Effector CD8-positive, alpha-beta T cell (primary cell): ENCODE measurements around the gene ATG2A.
A peak's percentile ranks its signal among the peaks of the same experiment; 100 is the strongest.

Experiments used
- DNase-seq: peaks from one replicate; lab custom pipeline; 2025; lab: John Stamatoyannopoulos, UW

Gene ATG2A

DNA sequence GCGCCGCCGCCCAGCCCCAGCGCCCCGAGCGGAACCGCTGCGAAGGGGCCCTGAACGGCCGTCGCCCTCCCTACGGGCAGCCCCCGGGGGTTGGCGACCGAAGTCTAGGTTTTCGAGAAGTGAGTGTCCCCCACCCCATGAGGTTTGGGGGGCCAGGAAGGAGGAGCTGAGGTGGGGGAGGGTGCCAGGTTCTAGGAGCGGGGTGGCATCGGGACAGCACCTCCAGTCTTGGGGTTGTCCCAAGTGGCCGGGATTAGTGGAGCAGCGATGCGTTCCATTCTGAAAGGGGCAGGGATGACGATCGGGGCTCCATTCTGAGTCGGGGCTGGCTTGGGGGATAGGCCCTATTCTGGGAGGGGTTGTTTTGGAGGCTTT is 7.9 kb upstream of the ATG2A start:
- no peak for DNase-seq

DNA sequence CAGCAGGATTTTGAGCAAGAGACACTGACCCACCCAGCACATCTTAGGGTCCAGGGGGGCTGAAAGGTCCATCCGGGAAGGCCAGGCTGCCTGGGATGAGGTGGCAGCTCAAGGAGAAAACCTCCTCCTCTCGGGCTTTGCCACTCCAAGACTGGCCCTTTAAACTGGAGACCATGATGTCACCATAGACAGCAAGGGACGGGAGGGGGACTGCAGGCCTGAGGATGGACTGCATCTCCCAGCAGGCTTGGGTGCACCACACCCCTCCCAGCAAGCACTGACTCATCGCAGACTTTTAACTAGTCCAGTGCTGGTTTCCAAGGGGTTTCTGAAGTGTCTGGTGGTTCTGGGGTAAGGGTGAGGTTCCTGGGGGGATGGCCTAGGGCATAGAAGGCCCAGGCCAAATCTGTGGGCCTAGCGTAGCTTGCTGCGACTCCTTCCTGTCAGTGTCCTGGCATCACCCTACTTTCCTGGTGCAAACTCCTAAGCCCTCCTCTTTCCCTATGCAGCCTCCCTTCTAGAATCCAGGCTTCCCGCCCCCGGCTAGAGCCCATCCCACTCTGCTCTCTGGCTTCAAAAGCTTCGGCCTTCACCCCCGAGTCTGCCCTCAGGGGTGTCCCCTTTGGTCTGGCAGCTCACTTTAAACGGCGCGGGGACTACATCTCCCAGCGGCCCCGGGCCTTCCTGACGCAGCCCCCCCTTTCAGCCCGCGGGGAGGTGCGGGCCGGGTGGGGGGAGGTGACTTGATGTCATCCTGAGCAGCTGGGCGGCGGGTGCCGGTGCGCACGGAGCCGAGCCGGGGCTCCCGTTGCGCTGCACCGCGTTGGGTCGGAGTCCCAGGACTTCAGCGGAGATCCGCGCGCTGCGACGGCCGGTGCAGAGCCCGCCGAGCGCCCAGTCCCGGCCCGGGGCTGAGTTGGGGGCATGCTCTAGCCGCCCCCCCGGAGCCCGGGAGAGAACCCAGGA is 7.2 kb upstream of the ATG2A start, which contains the start of gene PPP2R5B:
PPP2R5B (plus strand) TSS at position 746 of the 966 bp plus-strand sequence. CDS start 1,046 bp downstream, outside the sequence.
- DNase-seq, result peak; percentile 85

DNA sequence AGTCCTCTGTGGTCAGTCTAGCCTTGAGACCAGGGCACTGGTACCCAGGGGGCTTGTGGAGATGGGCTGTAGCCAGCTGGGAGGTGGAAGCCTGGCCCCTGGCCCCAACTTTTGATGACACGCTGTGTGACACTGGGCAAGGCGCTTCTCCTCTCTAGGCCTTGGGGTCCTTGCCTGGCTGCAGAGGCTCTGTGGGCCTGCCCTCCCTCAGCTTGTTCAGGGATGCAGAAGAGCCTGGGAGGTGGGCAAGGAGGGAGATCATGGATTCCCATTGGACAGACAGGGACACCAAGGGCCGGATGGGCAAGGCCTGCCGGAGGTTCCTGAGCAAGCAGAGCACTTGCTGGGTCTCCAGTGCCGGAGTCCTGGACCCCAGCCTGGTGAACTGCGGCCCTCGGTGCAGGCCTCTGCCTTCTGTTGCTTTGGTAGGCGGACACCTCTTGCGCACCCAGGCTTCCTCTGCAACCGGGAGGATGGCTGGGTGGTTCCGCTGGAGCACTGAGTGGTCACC is 6.2 kb upstream of the ATG2A start:
- no peak for DNase-seq

DNA sequence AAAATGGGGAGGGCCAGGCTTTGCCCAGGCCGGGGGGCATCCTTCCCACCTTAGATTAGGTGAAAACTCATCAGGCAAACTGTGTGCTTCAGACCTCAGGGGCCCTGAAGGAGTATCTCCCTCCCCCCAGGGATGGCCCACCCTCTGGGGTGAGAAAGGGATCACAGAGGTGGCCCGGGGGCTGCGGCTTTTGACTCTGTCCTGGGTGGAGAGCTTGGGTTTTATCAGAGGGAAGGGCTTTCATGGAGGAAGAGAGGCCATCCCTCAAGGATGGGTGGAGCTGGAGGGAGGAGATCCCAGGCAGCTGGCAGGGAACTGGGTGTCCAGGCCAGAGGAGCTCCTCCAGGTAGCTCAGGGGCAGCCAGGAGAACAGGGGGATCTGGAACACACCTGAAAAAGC is 4.4 kb upstream of the ATG2A start:
- DNase-seq, result no peak

DNA sequence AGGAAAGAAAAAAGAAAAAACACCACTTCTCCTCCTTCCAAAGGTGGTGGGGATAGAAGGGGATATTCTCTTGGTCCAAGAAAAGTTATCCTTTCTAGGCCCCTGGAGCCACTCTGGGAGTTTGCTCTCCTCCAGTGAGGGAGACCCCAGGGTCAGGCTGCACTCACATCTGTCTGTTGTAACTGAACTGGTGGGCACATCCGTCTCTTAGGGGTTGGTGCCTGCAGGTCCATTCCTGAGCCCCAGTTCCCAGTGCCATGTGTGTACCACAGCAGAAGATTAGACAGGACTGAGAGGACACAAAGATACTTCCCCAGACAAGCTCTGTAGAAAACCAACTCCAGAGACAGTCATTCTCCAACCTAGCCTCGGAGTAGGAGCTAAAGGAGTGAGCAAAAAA is 3.1 kb upstream of the ATG2A start:
- DNase-seq, result no peak

DNA sequence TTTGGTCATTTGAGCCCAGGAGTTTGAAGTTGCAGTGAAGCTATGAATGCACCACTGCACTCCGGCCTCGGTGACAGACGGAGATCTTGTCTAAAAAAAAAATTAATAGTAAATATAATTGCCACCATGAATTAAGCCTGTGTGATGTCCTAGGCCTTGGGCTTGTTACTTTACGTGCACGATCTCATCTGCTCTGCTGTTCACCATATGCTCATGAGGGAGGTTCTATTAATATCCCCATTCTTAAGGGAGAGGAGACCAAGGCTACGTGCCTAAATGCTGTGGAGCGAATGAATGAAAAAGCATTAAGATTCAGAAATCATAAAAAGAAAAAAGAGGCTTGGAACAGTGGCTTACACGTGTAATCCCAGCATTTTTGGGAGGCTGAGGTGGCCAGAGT is 2.6 kb upstream of the ATG2A start:
- DNase-seq, result no peak

DNA sequence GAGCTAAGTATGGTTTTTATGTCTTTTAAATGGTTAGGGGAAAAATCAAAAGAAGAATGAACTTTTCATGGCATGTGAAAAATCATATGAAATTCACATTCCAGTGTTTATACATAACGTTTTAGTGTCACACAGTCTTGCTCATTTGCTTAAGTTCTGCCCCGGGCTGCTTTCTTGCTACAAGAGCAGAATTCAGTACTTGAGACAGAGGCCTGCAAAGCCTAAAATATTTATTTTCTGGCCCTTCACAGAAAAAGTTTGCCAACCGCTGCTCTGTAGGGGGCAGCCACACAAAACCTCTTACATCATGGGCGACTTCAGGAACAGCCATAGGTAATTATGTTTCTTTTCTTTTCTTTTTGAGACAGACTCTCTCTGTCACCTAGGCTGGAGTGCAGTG is 1.0 kb upstream of the ATG2A start:
- DNase-seq, result no peak

DNA sequence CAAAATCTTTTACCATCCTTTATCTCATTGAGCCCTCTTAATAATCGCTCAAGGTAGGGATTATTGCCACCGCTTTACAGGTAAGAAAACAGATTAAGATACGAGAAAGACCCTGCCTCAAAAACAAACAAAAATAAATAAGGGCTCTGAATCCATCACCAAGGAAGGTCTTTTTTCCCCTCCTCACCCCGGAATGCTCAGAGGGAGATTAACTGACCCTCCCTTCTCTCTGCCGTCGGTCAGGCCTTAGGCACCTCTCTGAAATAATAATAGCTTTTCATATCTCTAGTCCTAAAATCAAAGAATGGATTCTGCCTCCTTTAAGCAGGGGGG is 620 bp upstream of the ATG2A start:
- DNase-seq, result no peak

DNA sequence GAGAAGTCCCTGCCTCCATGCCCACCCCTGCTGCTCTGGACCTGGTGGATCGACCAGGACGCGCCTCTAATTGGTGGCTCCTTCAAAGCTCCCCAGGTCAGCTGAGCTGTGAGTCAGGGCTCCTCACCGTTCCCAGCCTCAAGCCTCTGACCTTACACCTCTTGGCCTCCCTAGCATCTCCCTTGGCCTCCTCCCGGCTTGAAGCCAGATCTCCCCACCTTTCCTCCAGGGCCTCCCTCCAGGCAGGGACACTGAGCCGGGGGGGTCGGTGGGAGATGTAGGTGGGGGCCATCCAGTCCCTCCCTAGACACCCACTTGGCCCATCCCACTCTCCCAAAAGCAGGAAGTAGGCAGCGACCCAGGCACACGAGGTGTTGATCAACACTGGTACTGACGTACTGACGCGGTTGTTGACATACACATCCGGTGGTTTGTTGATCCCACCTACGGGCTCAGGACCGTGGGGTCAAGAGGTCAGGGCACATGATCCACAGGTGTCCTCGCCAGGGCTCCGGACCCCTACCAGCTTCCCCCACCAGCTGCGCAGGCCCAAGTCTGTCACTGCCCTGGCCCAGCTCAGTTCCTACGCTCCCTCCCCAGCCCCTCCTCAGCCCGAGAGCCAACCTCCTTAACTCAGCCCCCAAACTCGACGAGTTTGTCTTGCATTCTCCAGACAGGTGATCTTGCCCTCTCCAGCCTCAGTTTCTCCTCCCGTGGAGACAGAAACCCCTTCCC is 802 bp downstream of the ATG2A start:
- peak; percentile 17 for DNase-seq

DNA sequence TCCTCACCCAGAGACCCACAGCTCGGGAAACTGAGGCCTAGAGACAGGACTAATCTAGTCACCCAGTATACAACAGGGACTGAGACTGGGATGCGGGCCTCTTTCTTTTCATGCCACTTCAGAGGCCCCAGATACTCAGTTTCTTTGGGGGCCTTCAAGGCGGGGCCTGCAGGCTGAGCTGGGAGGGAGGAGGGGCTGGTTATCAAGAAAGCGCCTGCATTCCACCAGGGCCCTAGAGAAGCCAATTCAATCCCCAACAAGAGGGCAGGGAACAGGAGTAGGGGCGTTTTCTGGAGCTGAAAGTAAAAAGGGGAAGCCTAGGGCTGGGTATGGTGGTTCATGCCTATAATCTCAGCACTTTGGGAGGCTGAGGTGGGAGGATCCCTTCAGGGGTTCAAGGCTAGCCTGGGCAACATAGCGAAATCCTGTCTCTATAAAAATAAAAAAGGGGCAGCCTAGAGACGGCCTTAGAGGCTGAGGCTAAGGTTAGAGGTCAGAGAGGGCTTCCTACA is 1.6 kb downstream of the ATG2A start:
- no peak for DNase-seq

DNA sequence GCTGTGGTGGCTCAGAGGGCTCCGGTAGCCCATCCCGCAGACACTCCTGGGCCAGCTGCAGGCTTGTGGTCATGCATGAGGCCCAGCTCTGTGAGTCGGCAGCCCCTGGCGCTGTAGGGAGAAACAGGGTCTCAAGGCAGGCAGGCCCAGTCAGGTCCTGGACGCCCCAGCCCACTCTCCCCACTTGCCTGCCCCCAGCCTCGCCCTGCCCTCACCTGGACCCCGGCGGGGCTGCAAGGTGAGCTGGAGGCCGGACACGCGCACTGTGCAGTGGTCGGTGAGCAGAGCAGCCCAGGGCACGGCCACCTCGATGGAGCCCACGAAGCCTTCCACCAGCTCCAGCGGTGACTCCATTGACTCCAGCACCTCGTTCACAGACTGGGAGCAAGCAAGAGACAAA is 2.9 kb downstream of the ATG2A start:
- no peak for DNase-seq

DNA sequence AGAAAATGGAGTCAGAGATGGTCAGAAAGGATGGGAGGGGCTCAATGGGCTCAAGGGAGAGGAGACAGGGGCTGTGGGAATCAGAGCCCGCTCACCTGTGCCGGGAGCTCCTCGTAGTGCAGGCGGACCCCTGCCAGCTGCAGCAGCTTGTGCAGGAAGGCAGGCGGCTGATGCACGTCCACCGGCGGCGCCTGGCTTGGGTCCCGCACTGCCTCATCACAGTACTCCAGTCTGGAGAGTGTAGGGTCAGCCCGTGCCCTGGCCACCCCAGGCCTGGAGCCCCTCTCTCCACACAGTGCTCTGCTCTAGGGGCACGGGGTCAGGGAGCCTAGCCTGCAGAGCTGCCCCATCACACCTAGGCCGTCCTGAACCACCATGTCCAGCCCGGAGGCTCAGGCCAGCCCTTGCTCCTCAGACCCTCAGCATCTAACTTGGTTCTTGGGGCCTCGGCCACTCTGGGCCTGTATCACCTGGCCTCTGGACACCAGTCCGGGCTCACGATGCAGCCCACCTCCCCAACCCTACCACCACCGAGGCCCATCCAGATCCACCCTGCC is 3.8 kb downstream of the ATG2A start:
- DNase-seq, result no peak

DNA sequence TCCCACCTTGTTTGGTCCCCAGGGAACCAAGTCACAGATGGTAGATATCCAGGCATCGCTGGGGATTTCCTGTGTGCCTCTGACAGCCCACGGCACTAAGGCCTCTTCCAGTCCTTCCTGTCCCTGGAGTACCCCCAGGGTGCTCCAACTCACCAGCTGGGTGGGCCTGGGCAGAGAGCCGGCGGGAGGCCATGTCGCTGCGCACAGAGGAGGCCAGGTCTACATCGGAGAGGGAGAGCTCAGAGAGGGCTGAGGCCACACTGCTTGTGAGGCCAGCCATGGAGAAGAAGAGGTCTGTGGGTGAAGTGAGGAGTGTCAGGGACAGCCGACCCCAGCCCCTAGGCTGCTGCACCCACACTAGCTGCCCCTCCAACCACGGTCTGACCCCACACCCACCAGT is 5.3 kb downstream of the ATG2A start:
- no peak for DNase-seq

DNA sequence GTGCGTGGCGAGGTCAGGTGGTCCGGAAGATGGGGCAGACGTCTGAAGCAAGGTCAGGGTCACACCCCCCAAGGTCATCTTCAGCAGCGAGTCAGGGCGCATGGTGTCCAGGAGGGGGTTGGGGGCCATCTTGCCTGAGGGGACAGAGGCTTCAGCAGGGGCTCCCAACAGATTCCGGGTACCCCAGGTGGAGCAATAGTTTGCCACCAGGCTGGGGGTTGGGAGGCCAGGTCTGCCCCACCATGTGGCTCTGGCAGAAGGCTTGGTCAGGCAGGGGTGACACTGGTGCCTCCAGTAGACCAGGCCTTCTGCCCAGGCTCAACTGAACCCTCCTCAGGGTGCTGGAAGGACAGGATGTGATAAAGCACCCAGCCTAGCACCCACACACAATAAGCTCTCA is 5.9 kb downstream of the ATG2A start:
- no peak for DNase-seq

DNA sequence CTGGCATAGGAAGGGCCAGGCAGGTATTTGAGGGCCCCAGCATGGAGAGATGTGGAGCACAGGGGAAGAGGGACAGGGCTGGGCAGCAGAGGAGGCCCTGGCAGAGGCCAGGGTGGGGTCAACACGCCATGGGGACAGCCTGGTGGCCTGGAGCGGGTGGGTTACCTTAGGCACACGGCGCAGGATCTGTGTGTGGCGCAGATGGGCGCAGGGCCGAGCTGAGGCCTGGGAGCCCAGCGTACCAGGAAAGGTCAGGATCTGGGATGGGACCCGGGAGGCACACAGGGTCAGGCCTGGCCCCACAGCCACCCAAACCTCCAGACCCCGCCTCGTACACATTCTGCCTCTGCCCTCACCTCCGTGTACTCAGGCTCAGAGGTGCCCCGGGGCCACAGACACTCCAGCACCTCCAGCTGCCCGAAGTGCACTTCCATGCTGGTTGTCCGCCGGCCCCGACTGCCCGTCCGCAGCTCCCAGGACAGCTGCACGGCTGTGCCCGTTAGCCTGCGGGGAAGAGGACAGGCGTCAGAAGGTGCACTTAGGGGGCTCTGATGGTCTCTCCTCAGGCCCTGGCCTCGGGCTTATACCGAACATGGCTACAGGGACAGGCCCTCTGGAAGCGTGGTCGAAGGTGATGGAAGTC is 6.4 kb downstream of the ATG2A start:
- no peak for DNase-seq

DNA sequence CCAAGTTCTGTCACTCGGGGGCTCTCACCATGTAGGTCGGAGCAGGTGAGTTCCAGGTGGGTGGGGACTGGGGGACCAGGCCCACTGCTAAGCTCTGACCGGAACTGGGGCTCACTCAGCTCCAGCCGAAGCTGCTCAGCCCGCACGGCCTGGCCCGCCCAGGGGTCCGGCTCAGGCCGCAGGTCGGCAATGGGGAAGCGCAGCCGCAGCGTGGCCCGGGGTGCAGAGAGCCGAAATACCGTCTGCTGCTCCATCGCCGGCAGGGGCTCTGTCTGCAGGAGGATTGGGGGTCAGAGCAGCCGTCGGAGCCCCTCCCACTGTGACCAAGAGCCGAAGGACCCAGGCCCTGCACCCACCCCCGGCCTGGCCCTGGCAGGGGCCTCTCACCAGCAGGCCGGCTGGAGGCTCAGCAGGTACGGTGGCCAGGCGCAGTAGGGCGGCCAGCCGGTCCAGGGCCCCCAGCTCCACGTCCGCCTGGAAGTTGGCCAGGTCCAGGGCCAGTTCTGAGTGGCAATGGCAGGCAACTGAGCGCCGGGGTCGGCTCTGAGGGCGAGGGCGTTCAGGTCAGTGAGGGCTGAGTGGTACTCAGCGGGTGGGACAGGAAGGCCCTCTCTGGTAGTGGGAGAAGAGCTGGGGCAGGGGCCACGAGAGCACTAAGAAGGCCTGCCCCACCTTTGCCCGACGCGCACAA is 7.2 kb downstream of the ATG2A start:
- DNase-seq, result no peak

DNA sequence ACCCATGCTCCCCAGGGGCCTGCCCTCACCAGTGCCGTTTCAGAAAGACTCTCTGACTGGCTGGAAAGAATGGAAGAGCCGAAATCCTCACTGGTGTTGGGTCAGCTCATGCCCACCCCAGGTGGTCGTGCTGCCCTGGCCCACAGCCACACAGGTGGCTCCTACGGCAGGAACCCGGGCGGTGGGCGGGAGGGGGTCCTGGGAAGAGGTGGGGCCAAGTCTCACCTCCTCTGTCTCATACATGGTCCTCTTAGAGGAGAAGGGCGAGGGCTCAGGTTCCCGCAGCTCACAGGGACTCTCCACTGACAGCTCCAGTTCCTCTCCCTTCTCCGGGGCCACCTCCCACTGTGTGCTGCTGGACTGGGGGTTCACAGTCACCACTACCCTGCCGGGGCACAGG is 8.2 kb downstream of the ATG2A start:
- DNase-seq, result no peak

DNA sequence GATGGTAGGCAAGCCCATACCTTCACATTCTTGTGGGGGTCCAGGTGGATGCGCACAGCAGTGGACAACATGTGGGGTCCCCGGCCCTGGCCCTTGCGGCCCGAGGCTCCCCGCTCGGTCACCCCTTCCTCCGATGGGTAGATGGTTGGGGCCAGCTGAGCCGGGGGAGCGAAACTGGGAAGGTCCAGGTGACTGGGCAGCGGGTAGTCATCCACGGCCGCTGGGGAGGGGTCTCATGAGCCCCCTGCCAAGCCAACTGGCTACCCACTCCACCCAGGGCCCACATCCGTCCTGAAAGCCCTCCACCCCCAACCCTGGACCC is 10.7 kb downstream of the ATG2A start:
- no peak for DNase-seq

DNA sequence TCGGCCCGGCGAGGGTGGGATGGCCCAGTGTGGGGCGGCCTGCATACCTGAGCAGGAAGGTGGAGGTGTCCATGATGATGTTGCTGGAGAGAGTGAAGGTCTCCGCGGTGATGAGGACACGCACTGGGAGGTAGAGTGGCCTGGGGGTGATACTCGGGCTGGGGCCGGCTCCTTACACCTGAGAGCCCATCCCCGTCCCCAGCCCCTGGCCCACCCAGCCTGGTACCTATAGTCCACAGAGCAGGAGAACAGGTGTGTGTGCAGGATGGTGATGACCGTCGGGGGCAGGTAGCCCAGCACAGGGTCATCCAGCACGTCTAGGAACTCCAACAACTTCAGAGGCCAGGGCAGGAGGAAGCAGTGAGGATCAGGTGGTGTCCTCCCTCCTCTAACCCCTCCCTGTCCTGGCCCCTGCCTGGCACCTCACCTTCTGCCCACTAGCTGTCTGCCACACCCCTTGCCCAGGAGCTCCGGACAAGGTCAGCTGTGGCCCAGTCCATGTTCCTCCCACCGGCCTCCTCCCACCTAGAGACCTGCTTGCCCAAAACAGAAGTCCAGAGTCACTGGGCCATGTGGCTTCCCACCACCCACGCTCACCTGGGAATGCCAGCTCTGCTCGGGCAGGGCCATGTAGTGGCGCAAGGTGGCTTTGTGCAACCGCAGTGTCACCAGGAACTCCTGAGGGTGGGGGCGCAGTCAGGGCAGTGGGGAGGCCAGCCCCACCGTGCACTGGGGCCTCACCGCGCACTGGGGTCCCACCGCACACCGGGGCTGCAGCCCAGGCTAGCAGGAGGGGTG is 11.3 kb downstream of the ATG2A start:
- no peak for DNase-seq

DNA sequence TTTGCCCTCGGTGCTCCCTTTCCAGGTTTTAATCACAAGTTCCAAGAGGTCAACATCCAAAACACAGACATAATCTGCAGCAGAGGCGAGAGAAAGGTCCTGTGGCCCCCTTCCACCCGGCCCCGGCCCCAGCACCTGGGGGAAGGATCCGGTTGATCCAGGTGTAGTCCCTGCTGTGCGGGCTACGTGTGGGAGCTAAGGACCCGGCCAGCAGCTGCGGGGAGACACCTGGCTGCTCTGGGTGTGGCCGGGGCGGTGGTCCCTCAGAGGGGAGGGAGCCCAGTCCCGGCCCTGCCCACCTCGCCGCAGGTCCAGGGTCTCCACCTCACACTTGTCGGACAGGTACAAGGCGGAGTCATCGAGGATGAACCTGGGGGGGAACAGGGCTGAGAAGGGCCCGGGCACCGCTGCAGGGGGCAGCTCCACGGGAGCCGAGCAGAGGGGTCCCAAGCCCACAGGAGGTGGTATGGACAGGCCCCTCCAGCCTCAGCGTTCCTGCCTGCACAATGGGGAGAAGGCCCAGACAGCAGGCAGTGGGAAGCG is 13.6 kb downstream of the ATG2A start:
- DNase-seq, result no peak
